Endothelial cell of umbilical vein (primary cell): ENCODE data around the gene ENTPD3. TPM values are rescaled to one million over a fixed set of nuclear protein-coding genes. Genes with fewer than 3 reads are reported as not detected.

ENCODE experiments used
- BruUV-seq: library from RNA; stranded (reverse); fragments of 400-500 nt; replicated peaks from 2 replicates; lab custom pipeline; 2021; lab: Mats Ljungman, UMichigan
- CTCF ChIA-PET: fragments of 300-600, 350-600 bp; sonication (Branson Sonifier 250); formaldehyde crosslinking; loops from one replicate; lab custom pipeline; 2021; ENCODE audit warnings: antibody characterized with exemption, inconsistent platforms; lab: Charles Lee
- POLR2A ChIA-PET: fragments of 300-600, 350-600 bp; sonication (Branson Sonifier 250); formaldehyde crosslinking; loops from one replicate; lab custom pipeline; 2021; ENCODE audit warnings: antibody characterized with exemption, inconsistent platforms; lab: Charles Lee
- DNase-seq: peaks from one replicate; pipeline ENCODE4 v3.0.0-alpha.2; 2011; ENCODE audit warnings: low read depth, low spot score
- FAIRE-seq: peaks from 2 replicates; lab custom pipeline; 2011; peaks lifted over from hg19 to GRCh38; lab: Jason Lieb, UNC
- H2AFZ ChIP-seq: 2 replicates; pipeline ENCODE4 v1.6.0; 2012; ENCODE audit warnings: low read depth, low read length, control low read depth, inconsistent platforms
- H3K27ac ChIP-seq: 2 replicates; pipeline ENCODE4 v1.5.1; 2011; ENCODE audit warnings: low read depth, mild to moderate bottlenecking, control low read depth, low read length, moderate library complexity; ENCODE audit not compliant: insufficient read depth
- H3K27me3 ChIP-seq, 2 experiments: 2 replicates each; pipeline versions ENCODE4 v1.6.0 to v1.6.1; 2011; ENCODE audit warnings: low read length in 2 of 2, mixed read lengths in 1 of 2; ENCODE audit not compliant: control insufficient read depth in 2 of 2, insufficient read depth in 2 of 2
- H3K36me3 ChIP-seq, 2 experiments: 2 replicates in 1 of 2; 3 replicates in 1 of 2; pipeline ENCODE4 v1.5.1; 2011; ENCODE audit warnings: low read length in 2 of 2, mild to moderate bottlenecking in 1 of 2, moderate library complexity in 1 of 2; ENCODE audit not compliant: control insufficient read depth in 2 of 2, insufficient read depth in 2 of 2; ENCODE audit errors: extremely low read depth in 1 of 2
- H3K4me1 ChIP-seq: 3 replicates; pipeline ENCODE4 v1.5.1; 2011; ENCODE audit warnings: mild to moderate bottlenecking, low read length; ENCODE audit not compliant: control insufficient read depth, insufficient read depth; ENCODE audit errors: extremely low read depth
- H3K4me2 ChIP-seq: 2 replicates; pipeline ENCODE4 v1.6.1; 2011; ENCODE audit warnings: low read length, control low read depth, mixed read lengths; ENCODE audit not compliant: insufficient read depth
- H3K4me3 ChIP-seq, 3 experiments: fragments of 200-600 bp in 1 of 3; sonication (generic), shearing (Covaris generic) in 1 of 3; replicated peaks in 1 of 3; 2 replicates each; pipeline ENCODE4 v1.5.1; 2011 to 2016; ENCODE audit warnings: control low read depth in 3 of 3, low read length in 3 of 3, mild to moderate bottlenecking in 2 of 3, inconsistent platforms in 1 of 3, low read depth in 1 of 3, moderate library complexity in 1 of 3; ENCODE audit not compliant: insufficient read depth in 1 of 3
- H3K79me2 ChIP-seq: 2 replicates; pipeline ENCODE4 v1.6.0; 2012; ENCODE audit warnings: low read length, inconsistent platforms; ENCODE audit not compliant: control insufficient read depth, insufficient read depth
- H3K9ac ChIP-seq: replicated peaks from 2 replicates; pipeline ENCODE3; 2011; ENCODE audit warnings: low read length, control low read depth; ENCODE audit not compliant: insufficient read depth; ENCODE audit errors: extremely low read depth
- H3K9me1 ChIP-seq: replicated peaks from 3 replicates; pipeline ENCODE4 v1.6.0; 2011; ENCODE audit warnings: mild to moderate bottlenecking, low read length; ENCODE audit not compliant: control insufficient read depth, insufficient read depth; ENCODE audit errors: extremely low read depth
- H3K9me3 ChIP-seq: replicated peaks from 2 replicates; pipeline ENCODE4 v1.5.1; 2012; ENCODE audit warnings: low read length, inconsistent platforms; ENCODE audit not compliant: control insufficient read depth, insufficient read depth
- H4K20me1 ChIP-seq: replicated peaks from 2 replicates; pipeline ENCODE3; 2011; ENCODE audit warnings: mild to moderate bottlenecking, low read length; ENCODE audit not compliant: control insufficient read depth, insufficient read depth; ENCODE audit errors: extremely low read depth
- CTCF ChIP-seq, 2 donors: IDR thresholded peaks; 1 replicate in 1 of 2; 2 replicates in 1 of 2; pipeline ENCODE4 v1.5.1; 2011; ENCODE audit warnings: low read length in 2 of 2, mild to moderate bottlenecking in 2 of 2, moderate library complexity in 2 of 2, control low read depth in 1 of 2, inconsistent platforms in 1 of 2, low read depth in 1 of 2; ENCODE audit not compliant: insufficient read depth in 1 of 2; ENCODE audit errors: extremely low read depth in 1 of 2
- EZH2 ChIP-seq: IDR thresholded peaks from 2 replicates; pipeline ENCODE4 v1.6.1; 2012; ENCODE audit warnings: borderline replicate concordance, low read depth, mild to moderate bottlenecking, moderate library complexity, low read length, inconsistent platforms; ENCODE audit not compliant: severe bottlenecking
- FOS ChIP-seq: IDR thresholded peaks from 2 replicates; pipeline ENCODE4 v1.6.1; 2011; ENCODE audit warnings: mild to moderate bottlenecking, low read length, moderate library complexity, borderline replicate concordance; ENCODE audit not compliant: insufficient read depth
- GATA2 ChIP-seq: IDR thresholded peaks from 2 replicates; pipeline ENCODE4 v1.7.0; 2011; ENCODE audit warnings: low read depth, mild to moderate bottlenecking, moderate library complexity, mixed read lengths, low read length; ENCODE audit not compliant: insufficient read length, insufficient read depth
- JUN ChIP-seq: IDR thresholded peaks from 2 replicates; pipeline ENCODE4 v1.6.1; 2011; ENCODE audit warnings: borderline replicate concordance, low read depth; ENCODE audit not compliant: insufficient read length, insufficient read depth
- MYC ChIP-seq: IDR thresholded peaks from one replicate; pipeline ENCODE4 v1.6.1; 2011; ENCODE audit warnings: mild to moderate bottlenecking, low read depth, low read length
- POLR2A ChIP-seq: IDR thresholded peaks from 2 replicates; pipeline ENCODE4 v1.6.1; 2012; ENCODE audit warnings: low read depth, mild to moderate bottlenecking, control low read depth, low read length
- POLR2AphosphoS5 ChIP-seq: IDR thresholded peaks from 2 replicates; pipeline ENCODE4 v1.6.1; 2012; ENCODE audit warnings: low read depth, mild to moderate bottlenecking, control low read depth, low read length, moderate library complexity; ENCODE audit not compliant: insufficient read depth
- dilution Hi-C: fragments of 300-500 bp; cut with MboI; formaldehyde crosslinking; loops from one replicate; pipeline ENCODE4 v1.15.0; 2019; ENCODE audit warnings: low sequenced_read_pairs; ENCODE audit not compliant: extremely low pct_ligation_motif_present
- intact Hi-C: fragments of 100-400 bp; cut with micrococcal nuclease; formaldehyde crosslinking; loops from one replicate; pipeline ENCODE4 v1.10.0; 2022
- polyA plus RNA-seq, 4 experiments: library from polyadenylated mRNA; depleted of rRNA in 3 of 4; stranded (reverse) in 3 of 4; unstranded in 1 of 4; fragments of >200 nt; gene quantifications; 2 replicates each; pipeline versions ENCODE4 v1.2.1 to v1.2.3, GENCODE V29; 2011 to 2012; ENCODE audit warnings: missing spikeins in 1 of 4
- total RNA-seq: library from RNA; stranded (reverse); gene quantifications from 2 replicates; pipeline ENCODE4 v1.2.3, GENCODE V29; 2021
- TF ChIP-seq, protein P1 (sequence below): IDR thresholded peaks from 2 replicates; pipeline ENCODE4 v1.6.1; 2011; ENCODE audit not compliant: insufficient read depth, insufficient read length

The ENTPD3 gene
- total and polyA plus RNA-seq, 2 donors (not counting 3 experiments of a cell fraction or from before 2014, with no cell fraction given) = not detected

GRCh38 chr3:40369716-40370115 is 17.3 kb upstream of the ENTPD3 start:
- dilution Hi-C loops = no loop called here

More at GRCh38 chr3:40369716-40370115, 17.3 kb upstream of the ENTPD3 start:
- Histone ChIP-seq H3K4me2 (no peak overlapping the region), H3K36me3 (no peaks in the 10 kb centered on the region), H3K9ac (no peak overlapping the region), H3K27ac (no peak overlapping the region), H3K9me3 (no peaks in the 10 kb centered on the region), H2AFZ (no peak overlapping the region), H3K27me3 (peaks cover 2 to 3% of the 10 kb centered on the region in 2 experiments), H3K9me1 (peaks cover 2% of the 10 kb centered on the region), H3K4me3 (no peak overlapping the region), H3K4me1 (no peaks in the 10 kb centered on the region), H4K20me1 (no peaks in the 10 kb centered on the region), H3K79me2 (no peaks in the 10 kb centered on the region)
- intact Hi-C loops = no loop called here
- ChIA-PET POLR2A (no interaction called here), CTCF (interaction anchor here (1.1 kb wide), 1 partner anchor 9 kb away, joined by 3 read pairs; no protein-coding TSS in a partner anchor)
- FAIRE-seq = no peak
- TF ChIP-seq JUN (no peak), EZH2 (no peak), POLR2AphosphoS5 (no peak), FOS (no peak), CTCF (IDR thresholded peaks at IDR 0.05; ENCODE audit: extremely low read depth in 1 of 2, insufficient read depth in 1 of 2, low read depth in 1 of 2, low read length in 2 of 2) (no peak), GATA2 (no peak), MYC (no peak), POLR2A (no peak)
- TF ChIP-seq, protein P1, sequence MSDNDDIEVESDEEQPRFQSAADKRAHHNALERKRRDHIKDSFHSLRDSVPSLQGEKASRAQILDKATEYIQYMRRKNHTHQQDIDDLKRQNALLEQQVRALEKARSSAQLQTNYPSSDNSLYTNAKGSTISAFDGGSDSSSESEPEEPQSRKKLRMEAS = no peak
- DNase-seq = no peak
- no TSS peak for BruUV-seq
